ENCODE results near the gene ARSI.

- TF ChIP-seq CTCF (conservative IDR thresholded peaks at IDR 0.05) = no peak
- no peak for TF ChIP-seq ZFX (IDR thresholded peaks at IDR 0.05)
These were observed 41.4 kb upstream of the ARSI start for GRCh38 chr5:150343994-150344631.
